Loucy (cell line): ENCODE measurements around the gene ATP1A4.

Source experiments
- CTCF ChIP-seq: fragments of 200-600 bp; sonication (generic); conservative IDR thresholded peaks from 2 replicates; pipeline ENCODE4 v1.5.1; 2014; ENCODE audit warnings: mild to moderate bottlenecking, antibody characterized with exemption, low read length
- EZH2phosphoT487 ChIP-seq: fragments of 200-600 bp; IDR thresholded peaks from 2 replicates; pipeline ENCODE4 v1.6.1; 2018; ENCODE audit warnings: antibody characterized with exemption, mild to moderate bottlenecking, moderate library complexity, borderline replicate concordance

- TF ChIP-seq CTCF (no peak), EZH2phosphoT487 (no peak)
Measured at GRCh38 chr1:160159846-160160245, 8.4 kb downstream of the ATP1A4 start.
